ENCODE measurements around the gene DRAP1. TPM values are rescaled to one million over a fixed set of nuclear protein-coding genes. Genes with fewer than 3 reads are reported as not detected.
A peak's percentile ranks its signal among the peaks of the same experiment; 100 is the strongest.

DRAP1 gene
- total RNA-seq, 1 experiment from 2014 or later, result 105 TPM

DNA sequence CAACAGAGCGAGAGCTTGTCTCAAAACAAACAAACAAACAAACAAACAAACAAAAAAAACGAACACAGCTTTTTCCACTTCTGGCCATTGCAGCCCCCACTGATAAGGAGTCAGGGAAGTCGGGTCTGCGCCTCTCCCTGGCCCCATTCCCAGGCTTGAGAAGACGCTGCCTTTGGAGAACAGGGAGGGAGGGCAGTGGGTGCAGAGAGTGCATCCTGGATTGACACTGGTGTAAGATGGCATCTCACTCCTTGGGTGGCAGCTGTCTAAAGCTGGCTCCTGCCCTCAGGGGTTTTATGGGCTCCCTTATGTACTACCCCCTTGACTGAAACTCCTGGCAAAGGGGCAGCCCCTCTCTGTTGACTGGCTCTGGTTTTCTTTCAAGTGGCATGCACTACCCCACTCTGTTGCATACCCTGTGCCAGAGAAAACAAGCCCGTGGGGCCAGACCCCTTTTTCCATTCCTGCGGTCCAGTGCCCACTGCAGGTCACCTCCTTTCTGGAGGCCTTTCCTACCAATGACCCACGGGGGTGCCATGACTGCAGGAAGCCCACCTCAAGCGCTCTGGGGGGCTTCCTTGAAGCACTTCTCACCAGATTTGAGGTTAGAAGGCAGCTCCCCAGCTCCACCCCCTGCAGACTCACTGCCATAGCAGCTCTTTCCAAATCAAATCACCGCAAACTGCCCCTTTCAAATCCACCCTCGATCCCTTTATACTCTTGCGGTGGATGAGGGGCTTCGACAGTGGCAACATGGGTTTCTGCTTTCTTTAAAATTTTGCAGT lies 12.7 kb downstream of the DRAP1 start:
- Histone ChIP-seq H2BK15ac (ENCODE audit: low read depth, low read length) (no peak overlapping the region), H4K91ac (ENCODE audit: insufficient read length, low read depth, low read length) (no peak overlapping the region), H3K4ac (ENCODE audit: low read depth, low read length) (no peak overlapping the region), H3K79me1 (ENCODE audit: insufficient read depth, low read depth, low read length, poor library complexity, severe bottlenecking) (no peaks in the 10 kb centered on the region), H3K23ac (ENCODE audit: insufficient read length, low read depth, low read length) (no peak overlapping the region), H3K9ac (ENCODE audit: extremely low read depth, insufficient read length, low read length) (no peak overlapping the region), H2BK120ac (ENCODE audit: low read depth, low read length, poor library complexity, severe bottlenecking) (no peak overlapping the region), H3K14ac (ENCODE audit: insufficient read depth, low read length) (no peak overlapping the region), H3K9me3 (ENCODE audit: control insufficient read depth, low read depth, low read length) (no peaks in the 10 kb centered on the region), H3K23me2 (ENCODE audit: insufficient read length, low read depth, low read length, poor library complexity, severe bottlenecking) (no peaks in the 10 kb centered on the region), H3K4me1 (ENCODE audit: insufficient read depth, low read length) (no peaks in the 10 kb centered on the region), H3T11ph (ENCODE audit: low read length) (no peak overlapping the region), H4K8ac (replicated peaks; ENCODE audit: insufficient read length, low read depth, low read length) (no peak overlapping the region), H2AK5ac (ENCODE audit: insufficient read length, low read length) (no peak overlapping the region), H2BK12ac (ENCODE audit: insufficient read length, low read depth, low read length) (no peak overlapping the region), H4K20me1 (ENCODE audit: control insufficient read depth, insufficient read depth, insufficient read length) (no peaks in the 10 kb centered on the region), H2BK5ac (ENCODE audit: insufficient read length, low read length) (no peak overlapping the region), H2AFZ (ENCODE audit: low read length) (no peak overlapping the region), H3K79me2 (ENCODE audit: insufficient read depth, low read length) (no peaks in the 10 kb centered on the region), H3K27me3 (ENCODE audit: insufficient read depth, low read length) (no peaks in the 10 kb centered on the region), H3K18ac (ENCODE audit: insufficient read length, low read depth, low read length) (no peak overlapping the region), H3K27ac (ENCODE audit: insufficient read length, low read depth, low read length) (no peak overlapping the region), H3K4me2 (ENCODE audit: insufficient read depth, insufficient read length, low read length) (no peak overlapping the region), H2BK20ac (ENCODE audit: low read depth, low read length, poor library complexity, severe bottlenecking) (no peak overlapping the region), H3K56ac (ENCODE audit: insufficient read length, low read depth, low read length) (no peak overlapping the region), H4K5ac (ENCODE audit: insufficient read length, low read depth, low read length) (no peak overlapping the region)
- Mint-ChIP-seq H3K27me3 (ENCODE audit: low read depth) (no peaks in the 10 kb centered on the region), H3K9me3 (no peaks in the 10 kb centered on the region), H3K4me1 (peaks cover 10 to 36% of the 10 kb centered on the region in 2 experiments), H3K36me3 (ENCODE audit: insufficient read depth in 1 of 3, low read depth in 3 of 3) (no peaks in the 10 kb centered on the region), H3K4me3 (no peak overlapping the region; a peak in 1 of 5 replicates), H3K27ac (peak overlapping the region in 1 of 3 experiments; percentile 24; a peak in 1 of 7 replicates)
- TF ChIP-seq, protein P1, sequence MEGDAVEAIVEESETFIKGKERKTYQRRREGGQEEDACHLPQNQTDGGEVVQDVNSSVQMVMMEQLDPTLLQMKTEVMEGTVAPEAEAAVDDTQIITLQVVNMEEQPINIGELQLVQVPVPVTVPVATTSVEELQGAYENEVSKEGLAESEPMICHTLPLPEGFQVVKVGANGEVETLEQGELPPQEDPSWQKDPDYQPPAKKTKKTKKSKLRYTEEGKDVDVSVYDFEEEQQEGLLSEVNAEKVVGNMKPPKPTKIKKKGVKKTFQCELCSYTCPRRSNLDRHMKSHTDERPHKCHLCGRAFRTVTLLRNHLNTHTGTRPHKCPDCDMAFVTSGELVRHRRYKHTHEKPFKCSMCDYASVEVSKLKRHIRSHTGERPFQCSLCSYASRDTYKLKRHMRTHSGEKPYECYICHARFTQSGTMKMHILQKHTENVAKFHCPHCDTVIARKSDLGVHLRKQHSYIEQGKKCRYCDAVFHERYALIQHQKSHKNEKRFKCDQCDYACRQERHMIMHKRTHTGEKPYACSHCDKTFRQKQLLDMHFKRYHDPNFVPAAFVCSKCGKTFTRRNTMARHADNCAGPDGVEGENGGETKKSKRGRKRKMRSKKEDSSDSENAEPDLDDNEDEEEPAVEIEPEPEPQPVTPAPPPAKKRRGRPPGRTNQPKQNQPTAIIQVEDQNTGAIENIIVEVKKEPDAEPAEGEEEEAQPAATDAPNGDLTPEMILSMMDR (conservative IDR thresholded peaks at IDR 0.05), result no peak
- no CpG with 5 or more reads among the region's 13 CpGs for WGBS (ENCODE audit: extremely low coverage, insufficient read length, low lambda C conversion rate)
- no peak for DNase-seq

Data from H9 (cell line).